Activated CD8-positive, alpha-beta memory T cell treated with anti-CD3 and anti-CD28 coated beads for 4 hours (primary cell): ENCODE measurements around the gene CDC42BPA.

Experiments used
- DNase-seq, 2 donors: peaks; one replicate each; pipeline ENCODE4 v3.0.0-alpha.2; 2020; ENCODE audit warnings: low read depth in 2 of 2

CDC42BPA gene

DNA sequence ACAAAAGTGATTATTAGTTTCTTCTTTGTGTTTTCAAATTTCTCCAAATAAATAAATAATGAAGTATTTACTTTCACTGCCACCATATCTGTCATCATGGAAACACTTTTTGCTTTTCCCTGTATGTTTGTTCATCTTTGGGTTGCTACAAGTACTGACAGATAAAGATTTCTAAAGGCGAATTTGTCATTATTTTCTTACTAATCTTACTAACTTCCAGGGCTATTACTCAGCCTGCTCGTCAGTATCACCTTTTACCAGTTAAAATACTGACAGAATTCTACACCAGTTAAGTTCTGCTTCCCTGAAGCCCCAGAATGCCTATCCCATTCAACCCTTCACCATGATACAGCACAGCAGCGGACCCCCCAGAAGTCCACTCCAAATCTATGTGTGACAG lies 106.1 kb downstream of the CDC42BPA start:
- DNase-seq = no peak

DNA sequence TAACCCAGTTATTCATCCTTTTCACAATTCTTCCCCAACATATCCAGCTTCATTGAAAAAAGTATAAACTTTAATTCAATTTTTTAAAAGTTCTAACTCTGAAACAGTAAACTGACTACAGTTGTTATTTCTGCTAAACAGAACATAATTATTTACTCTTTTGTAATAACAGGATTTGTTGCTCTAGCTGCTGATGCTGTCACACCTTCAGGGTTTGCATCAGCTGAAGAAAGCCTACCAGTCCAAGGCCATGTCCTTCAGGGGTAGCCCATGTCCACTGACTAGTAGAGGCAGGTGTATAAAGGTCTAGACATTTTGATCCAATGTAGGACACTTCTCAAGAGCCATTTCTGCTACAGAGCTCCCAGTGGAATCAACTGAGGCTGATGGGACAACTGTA lies 107.7 kb downstream of the CDC42BPA start:
- no peak for DNase-seq

DNA sequence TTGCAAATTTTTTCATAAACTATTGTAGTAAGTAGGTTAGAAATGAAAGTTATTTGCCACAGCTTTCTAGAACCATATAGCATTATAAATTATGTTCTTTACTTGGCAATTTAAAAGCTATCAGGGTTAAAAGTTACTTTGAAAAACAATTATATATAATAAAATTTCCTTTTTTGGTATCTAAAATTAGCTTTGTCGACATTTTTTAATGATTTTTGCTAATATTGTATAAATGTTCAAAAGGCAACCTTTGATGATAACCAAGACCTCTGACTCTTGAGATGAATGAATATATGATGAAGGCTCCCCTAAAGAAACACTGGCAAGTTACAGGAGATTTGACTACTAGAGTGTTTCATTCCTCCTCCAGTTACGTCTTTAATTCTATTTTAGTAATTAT lies 121.2 kb downstream of the CDC42BPA start:
- no peak for DNase-seq

DNA sequence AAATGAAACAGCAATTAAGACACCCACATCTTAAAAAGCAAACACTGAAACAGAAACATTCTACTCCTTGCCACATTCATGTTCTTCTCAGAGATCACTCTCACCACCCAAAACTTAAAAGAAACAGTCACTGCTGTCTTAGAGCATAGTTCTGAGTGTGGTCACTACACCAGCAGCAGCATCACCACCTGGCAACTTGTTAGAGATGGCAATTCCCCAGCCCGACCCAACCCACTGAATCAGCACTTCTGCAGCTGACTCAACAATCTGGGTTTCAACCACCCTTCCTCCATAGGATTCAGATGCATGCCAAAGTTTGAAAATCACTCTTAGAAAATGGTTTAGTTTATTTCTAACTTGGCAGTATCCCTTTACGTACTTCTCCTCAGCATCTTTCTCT lies 126.1 kb downstream of the CDC42BPA start:
- no peak for DNase-seq

DNA sequence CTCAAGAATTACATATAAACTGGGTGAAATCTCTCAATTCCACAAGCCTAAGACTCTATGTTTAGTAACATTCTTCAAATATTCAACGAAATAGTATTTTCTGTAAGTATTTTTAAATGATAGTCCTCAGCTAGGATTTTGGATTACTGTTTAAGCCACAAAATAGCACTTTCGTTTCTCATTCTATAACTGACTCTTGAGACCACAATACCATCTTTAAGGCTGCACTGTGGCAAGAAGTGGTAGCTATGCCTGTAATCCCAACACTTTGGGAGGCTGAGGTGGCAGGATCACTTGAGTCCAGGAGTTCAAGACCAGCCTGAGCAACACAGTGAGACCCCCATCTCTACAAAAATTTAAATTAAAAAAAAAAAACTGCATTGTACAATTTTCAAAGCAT lies 126.7 kb downstream of the CDC42BPA start:
- no peak for DNase-seq

DNA sequence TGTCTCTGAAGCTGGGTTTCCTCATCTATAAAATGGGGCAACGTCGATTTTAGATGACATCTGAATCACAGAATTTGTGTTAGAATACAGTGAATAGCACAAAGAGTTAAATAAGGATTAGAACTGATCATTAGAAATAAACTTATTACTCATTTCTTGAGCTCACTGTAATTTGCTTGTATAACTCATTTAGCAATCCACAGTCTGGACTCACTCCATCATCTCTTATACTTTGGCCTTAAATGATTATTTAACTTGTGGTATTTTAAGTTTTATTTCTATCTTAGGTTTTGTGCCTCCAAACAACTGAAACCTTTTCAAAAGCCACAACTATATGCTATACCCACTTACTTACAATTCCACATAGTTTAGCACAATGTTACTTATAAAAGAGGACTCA lies 128.0 kb downstream of the CDC42BPA start:
- no peak for DNase-seq

DNA sequence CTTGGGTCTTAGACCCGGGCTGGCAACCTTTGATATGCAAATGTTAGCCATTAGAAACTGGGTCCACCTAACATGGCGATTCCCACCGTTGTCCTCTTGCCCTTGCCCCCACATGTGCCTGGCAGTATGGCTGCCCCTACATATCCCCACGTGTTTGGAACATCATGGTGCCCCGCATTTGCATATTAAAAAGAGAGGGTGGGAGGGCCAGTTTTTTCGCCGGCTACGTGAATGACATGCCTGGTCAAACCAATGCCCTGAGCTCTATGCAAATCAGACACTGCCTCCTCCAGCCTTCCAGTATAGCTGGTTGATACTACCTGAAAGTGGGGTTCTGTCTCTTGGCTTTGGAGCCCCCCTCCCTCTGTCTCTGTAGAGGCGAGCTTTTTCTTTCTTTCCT lies 133.0 kb downstream of the CDC42BPA start:
- DNase-seq = no peak

DNA sequence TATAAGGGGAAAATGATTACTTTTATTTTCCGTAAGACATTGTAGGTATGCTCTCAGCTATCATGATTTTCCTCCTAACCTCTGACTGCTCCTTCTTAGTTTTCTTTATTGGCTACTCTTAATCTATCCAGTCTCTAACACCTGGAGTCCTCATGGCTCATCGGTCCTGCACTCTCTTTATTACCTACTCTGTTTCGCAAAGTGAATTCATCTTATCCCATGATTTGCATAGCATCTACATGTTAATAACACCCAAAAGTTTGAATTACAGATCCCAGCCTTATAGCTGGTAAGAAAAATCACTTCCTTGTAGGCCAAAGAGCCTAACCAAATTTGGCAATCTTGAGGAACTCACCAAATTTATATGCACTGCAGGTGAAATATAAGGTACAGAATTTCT lies 136.3 kb downstream of the CDC42BPA start:
- no peak for DNase-seq

DNA sequence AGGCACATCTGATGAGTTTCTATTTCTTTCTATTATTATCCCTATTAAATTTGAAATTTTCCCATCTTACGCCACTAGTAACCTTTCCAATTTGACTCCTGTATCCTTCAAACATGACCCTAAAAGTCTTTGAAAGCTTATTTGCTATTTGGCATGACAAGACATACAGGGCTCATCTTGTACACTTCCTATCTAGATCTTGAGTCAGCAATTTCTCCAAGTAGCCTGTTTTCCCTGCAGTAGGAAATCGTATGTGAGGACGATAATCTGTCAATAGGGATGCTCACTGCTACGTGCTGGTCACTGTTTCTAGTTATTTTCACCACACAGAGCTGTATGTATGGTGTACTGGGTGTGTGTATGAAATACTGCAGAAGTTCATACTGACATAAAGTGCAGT lies 142.7 kb downstream of the CDC42BPA start:
- DNase-seq = no peak

DNA sequence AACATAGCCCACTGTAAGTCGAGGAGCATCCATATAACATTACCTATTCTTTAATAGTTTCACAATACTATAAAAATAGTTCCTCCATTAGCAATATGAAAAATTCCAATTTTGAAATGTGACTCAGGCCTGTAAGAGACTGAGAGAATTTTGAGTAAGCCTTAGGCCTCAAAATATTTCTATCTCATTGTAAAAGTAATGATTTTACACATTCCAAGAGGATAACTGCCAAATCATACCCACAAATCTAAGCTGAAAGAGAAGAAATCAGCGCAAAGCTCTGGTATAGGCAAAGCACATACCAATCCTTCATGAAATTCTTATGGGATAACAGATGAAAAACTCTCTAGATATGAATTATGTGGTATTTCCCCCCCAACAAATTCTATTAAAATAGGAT lies 144.1 kb downstream of the CDC42BPA start:
- DNase-seq = no peak

DNA sequence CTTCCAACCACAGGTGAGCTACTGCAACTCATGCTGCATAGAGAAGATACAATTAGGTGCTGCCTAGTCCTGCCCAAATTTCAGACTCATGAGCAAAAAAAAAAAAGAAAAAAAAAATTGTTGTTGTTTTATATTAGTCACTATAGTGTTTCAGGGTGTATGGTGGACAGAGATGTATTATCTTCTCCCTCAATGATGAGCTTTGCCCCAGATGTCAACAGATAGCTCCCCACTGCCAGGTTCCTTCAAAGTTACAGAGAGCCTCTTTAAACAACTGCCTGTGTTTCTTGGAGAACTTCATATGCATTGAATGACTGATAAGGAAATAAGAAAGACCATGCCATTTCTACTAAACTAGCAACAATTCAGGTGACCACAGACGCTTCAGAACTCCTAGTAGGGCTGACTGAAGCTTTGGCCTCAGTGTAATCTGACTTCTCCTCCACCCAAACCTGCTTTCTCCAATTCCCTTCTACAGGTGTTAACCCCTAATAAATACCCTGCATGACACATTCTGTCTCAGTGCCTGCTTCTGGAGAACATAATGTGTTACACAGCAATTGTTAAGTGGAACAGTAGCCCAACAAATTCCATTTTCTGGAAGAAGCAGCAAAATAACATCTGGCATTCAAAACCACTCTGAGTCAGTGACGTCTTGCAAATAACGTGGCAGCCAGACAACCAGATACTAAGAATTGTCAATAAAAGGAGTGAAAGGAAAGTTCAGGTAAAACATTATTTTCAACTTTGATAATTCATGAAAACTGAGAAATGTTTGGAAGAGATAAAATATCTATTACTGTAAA lies 147.7 kb downstream of the CDC42BPA start:
- DNase-seq = no peak

DNA sequence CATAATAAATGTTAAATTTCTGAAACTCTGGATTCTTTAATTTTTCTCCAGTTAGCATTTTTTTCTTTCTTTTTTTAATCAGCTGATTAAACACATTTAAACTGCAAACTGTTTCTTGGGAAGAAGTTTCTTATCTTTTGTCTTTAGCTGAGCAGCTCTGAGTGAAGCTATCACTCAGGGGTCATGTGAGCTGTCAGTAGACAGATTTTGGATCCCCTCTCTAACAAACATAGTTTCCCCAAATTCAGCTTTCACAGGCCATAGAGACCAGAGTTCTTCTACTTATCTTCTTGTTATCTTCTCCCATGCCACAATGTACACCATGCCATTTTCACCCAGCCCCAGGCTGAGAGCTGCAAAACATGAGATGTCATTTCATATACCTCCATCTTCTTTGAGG lies 148.9 kb downstream of the CDC42BPA start:
- DNase-seq = no peak

DNA sequence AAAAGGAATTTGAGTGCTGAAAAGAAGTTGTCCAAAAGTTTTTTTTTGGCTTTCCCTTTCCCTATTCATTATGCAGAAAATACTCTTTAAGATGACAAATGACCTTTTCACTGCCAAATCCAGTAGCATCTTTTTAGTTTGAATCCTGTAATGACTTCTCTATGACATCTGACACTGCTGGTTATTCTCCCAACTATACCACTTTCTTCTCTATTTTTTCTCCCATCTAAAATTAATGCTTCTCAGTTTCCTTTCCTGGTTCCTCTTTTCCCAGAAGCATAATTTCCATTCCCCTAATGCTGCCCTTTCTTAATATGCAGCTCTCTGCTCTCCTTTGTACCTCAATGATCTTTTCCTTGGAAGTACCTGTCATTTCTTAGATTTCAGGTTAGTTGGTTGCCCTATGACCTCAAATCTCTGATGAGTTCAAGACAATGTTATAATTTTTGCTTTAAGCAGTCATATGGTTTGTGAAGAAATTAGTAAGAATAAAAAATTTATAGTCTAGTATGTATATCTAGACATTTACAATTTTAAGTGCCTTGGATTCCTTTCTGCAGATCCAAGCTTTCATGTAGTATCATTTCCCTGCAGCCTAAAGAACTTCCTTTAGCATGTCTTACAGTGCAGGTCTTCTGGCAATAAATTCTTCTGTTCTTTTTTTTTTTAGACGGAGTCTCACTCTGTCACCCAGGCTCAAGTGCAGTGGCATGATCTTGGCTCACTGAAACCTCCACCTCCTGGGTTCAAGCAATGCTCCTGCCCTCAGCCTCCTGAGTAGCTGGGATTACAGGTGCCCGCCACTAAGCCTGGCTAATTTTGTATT lies 150.8 kb downstream of the CDC42BPA start:
- DNase-seq = no peak

DNA sequence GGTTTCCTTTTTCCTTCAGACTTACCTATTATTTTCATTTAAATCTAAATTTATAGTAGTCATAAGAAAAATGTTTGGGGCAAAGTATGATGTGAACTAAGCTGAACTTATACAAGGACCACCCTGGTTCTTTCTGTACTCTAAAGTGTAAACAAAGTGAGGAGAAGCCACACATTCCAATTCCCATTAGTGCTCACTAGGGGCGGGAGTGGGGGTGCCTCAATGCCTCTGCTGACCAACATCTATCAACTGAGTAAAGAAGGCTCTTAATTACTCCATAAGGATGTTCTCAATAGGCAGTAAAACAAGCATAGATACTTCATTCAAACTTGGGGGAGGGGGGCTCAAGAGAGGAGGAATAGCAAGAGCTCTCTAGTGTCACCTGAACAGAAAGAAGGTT lies 151.7 kb downstream of the CDC42BPA start:
- no peak for DNase-seq

DNA sequence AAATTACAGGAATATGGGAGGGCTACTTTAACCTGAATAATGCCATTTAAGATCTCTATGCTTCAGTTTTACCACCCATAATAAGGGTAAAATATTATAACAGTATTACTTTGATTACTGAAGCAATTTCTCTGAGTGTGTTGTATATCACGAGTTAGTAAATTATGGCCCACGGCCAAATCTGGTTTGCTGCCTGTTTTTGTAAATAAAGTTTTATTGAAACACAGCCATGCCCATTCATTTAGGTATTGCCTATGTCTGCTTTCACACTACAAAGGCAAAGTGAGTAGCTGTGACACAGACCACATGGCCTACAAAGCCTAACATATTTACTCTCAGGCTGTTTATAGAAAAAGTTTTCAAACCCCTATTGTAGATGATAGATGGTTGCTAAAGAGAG lies 156.8 kb downstream of the CDC42BPA start:
- DNase-seq = no peak

DNA sequence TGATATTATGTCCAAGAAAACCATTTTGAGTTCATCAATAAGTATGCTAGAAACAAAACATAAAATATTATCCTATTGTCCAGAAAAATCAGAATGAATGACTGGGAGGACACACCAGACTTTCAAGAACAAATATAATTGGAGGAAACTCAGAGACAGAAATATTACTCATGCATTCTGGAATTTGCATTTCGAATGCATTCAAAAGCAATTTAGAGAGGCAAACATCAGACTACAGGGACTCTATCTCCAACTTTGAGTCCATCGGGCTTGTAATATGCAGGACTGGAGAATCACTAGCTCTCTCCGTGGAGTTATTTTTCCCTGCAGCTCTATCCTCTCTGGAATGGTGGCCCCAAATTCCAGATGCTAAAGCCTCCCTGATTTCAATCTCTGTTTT lies 161.8 kb downstream of the CDC42BPA start:
- DNase-seq = no peak

DNA sequence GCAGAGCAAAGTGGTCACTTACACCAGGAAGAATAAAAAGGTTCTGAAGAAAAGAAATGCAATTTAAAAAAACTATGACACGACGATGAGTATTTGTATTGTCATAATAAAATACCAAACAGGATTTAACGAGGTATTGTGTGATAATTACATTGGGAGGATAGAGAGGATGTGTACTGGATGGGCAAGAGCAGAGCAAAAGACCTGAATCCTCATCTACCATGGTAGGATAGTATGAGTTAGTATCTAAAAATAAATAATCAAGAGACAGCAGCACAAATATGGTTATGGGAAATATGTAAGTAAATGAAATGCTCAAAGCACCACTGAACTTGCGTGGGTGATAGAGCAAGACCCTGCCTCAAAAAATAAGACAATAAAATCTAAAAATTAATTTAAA lies 162.6 kb downstream of the CDC42BPA start:
- DNase-seq = no peak

DNA sequence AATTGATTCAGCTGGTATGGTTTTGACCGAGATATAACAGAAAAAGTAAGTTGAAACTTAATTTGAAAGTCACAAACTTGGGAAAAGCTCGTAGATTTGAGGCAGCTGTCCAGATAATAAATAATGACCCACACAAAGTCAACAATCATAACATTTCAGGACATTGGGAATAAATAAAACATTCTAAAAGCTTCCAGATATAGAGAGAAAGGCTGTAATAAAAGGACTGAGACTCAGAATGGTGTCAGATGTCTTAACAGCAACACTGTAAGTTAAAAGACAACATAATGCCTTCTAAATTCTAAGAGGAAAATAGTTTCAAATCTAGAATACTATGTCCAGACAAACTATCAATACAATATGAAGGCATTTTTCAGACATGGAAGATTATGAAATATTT lies 163.3 kb downstream of the CDC42BPA start:
- DNase-seq = no peak

DNA sequence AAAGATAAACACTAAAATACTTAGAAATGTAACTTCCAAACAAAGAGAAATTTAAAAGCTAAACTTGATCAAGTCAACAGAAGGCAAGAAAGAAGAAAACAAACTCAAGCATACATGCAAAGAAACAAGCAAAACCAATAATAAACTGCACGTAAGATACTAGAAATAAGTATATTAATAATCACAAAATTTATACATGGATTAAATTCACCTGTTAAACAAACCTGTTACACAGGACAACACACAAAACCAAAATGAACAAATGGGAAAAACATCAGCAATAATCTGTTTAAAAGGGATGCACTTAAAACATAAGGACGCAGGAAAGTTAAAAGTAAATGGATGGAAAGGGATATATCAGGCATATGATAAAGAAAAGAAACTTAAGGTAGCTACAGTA lies 165.8 kb downstream of the CDC42BPA start:
- no peak for DNase-seq

DNA sequence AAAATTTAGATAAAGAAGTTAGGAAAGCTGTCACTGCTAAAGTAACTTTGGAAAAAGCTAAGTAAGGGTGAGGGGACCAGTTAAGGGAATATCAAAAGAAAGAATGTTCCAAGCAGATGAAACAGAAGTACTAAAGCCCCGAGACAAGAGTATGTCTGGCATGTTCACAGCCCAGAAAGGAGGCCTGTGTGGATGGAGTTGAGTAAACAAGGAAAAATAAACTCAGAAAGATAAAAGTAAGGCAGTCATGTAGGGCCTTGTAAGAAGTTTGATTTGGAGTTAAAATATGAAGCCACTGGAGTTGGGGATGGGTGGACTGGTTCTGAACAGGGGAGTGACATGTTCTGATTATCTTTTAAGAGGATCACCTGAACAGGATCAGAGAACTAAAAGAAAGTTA lies 177.9 kb downstream of the CDC42BPA start:
- DNase-seq = no peak

DNA sequence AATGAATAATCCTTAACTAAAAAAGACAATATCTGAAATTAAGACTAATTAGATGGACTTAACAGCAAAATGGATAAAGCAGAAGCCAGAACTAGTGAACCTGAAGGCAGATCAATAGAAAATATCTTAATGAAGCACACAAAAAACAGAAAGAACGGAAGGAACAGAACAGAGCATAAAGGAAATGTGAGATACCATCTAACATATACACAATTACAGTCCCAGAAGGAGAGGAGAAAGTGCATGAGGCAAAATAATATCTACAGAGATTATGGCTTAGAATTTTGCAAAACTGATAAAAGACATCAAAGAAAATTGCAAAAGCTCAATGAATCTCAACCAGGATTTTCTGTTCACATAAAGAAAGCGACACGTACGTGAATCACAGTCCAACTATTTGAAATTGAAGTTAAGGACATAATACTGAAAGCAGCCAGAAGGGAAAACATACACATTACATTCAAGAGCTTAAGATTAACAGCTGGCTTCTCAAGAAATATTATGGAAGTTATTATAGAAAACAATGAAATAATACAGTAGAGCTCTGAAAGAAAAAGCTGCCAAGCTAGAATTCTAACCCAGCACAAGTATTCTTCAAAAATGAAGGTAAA lies 182.0 kb downstream of the CDC42BPA start:
- no peak for DNase-seq

DNA sequence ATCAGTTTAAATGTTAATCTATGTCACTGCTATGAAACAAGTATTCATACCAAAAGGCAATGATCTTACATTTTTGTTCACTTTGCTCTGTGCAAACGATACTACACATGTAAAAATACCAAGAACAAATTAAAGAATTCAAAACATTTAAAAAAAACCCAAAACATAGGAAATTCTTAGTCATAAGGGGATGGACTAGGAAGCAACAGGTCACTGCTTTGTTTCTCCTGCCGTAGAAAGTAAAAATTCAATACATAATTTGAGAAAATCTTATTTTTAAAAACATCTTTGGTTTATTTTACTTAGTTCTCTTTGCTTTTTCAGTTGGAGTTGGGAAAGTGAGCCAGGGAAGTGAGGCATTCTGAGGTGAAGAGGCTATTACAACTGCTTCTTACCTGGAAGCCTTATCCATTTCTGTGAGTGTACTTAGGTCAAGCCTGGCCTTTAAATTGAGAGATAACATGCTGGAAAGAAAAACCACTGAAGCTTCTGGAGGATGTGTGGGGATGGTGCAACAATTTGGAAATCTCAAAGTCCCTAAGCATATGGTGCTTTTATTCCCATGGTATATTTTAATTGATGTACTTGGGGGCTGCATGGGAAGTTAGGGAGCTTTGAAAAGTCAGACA lies 183.5 kb downstream of the CDC42BPA start:
- DNase-seq = no peak
